HG03521 (cell line): ENCODE measurements around the gene CCNG2.

Experiments
- ATAC-seq: cut with Tn5 transposase; IDR thresholded peaks from one replicate; pipeline ENCODE4 v1.9.1; 2021; ENCODE audit warnings: mild to moderate bottlenecking, moderate library complexity; ENCODE audit not compliant: unreplicated experiment

The CCNG2 gene

DNA sequence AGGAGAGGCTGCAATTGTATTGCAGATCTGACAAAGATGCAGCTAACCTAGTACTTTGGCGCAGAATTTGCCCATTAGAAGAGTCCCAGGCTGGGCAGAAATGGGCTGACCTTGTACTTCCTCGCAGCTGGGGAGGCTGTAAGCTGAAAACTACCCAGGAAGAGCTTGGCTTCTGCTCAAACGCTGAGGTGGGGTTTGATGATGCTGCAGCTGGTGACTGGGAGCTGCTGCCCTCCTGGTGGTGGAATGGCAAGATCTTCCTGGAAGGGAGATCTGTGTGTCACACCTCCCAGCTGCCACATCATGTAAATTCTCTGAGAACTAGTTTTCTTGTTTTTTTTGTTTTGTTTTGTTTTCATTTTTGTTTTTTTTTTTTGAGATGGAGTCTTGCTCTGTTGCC, 17.4 kb downstream of the CCNG2 start:
- ATAC-seq = no peak

DNA sequence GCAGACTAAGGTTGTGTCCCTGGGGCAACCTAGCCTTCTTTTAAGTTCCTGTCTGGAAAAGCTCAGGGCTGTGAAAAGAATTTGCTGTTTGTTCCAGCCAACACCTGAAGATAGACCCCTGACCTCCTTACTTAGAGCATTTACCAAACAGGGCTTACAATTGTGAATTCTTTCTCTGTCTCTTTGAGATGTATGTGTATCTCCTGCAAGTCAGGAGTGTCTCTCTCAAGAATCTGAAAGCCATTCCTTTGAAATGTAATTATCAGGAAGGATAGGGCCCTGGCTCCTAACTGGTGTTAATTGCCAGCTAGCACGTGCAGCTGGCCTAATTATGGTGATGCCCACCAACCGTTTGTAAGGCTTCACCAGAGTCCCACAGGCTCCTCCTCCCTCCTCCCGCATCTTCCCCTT, 18.2 kb downstream of the CCNG2 start:
- no peak for ATAC-seq

GRCh38 chr4:77176640-77177039, 19.6 kb downstream of the CCNG2 start:
- ATAC-seq = no peak

GRCh38 chr4:77177199-77177598, 20.2 kb downstream of the CCNG2 start:
- no peak for ATAC-seq

GRCh38 chr4:77178560-77178959, 21.6 kb downstream of the CCNG2 start:
- ATAC-seq = no peak

DNA sequence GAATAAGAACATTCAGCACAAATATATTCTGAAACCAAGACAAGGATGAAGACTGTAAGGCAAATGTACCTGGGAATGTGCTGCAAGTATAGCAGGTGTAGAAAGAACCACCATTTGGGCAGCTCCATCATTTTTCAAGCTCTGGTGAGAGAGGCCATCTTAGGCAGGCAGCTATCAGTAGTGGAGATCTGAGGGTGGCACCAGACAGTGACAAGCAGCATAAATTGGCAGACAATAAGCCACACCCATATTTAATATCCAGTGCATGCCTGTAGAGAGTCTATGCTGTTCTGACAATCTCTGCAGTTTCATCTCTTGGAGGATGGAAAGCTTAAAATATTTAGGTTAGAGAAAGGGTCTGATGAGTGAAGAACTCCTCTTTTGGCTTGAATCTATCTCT, 22.5 kb downstream of the CCNG2 start:
- no peak for ATAC-seq

- ATAC-seq = no peak
Observed at GRCh38 chr4:77181720-77182119, 24.7 kb downstream of the CCNG2 start.

DNA sequence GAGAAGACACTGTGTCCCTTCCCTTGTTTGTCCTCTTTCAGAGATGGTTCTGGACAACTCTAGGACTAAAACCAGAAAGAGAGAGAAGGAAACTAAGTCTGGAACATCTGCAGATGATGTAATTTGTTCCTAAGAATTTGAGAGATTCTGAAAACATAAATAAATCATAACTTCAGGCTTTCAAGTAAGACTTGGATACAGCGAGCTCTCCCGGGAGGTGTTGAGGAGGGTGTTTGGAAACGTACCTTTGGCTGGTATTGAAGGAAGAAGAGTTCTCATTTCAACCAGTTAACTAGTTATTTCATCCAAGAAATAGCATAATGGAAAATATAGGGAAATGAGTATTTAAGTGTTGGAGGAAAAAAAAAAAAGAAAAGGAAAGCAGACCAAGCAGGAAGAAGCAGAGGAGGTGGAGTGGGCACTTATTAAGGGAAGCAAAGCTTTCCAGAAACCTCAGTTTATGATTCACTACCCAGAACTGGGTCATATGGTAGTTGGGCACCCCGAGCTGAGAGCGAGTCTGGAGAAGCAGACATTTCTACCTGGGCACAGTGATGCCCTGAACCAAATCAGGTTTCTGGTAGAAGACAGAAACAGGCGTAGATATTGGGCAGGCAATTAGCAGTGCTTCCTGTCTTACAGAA, 26.9 kb downstream of the CCNG2 start:
- no peak for ATAC-seq

DNA sequence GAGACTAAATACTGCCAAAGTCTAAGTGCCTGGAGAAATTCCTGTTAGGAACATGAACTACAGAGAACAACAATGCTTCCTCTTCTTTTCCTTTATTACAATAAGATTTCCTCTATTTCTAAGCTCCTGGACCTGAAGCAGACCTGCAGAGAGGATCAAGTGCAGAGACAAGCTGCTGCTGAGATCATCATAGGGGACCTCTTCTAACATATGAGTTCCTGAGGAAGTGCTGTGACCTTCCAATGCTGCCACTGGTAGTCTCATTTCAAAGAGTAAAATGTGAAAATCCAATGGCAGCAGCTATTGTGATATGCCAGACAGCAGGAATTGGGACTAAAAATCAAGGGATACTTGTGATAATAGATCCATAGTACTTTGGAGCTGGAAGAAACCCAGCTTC, 28.0 kb downstream of the CCNG2 start:
- ATAC-seq = no peak

DNA sequence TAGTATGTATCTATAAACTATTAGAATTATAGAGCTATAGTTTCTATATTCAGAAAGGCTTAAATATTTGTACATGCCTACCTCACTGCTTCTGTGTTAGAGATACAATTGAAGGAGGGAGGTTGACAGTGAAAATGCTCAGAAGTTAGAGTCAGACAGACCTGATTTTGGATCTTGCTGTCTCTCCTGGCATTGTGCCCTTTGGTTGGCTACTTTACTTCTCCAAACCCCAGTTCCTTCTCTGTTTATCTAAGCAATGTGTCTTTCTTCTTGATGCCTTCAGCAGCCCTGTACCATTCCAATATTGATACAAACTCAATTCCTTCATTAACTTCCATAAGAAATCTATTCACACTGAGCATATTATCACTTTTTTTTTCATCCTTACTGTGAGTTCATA, 28.7 kb downstream of the CCNG2 start:
- ATAC-seq = no peak

DNA sequence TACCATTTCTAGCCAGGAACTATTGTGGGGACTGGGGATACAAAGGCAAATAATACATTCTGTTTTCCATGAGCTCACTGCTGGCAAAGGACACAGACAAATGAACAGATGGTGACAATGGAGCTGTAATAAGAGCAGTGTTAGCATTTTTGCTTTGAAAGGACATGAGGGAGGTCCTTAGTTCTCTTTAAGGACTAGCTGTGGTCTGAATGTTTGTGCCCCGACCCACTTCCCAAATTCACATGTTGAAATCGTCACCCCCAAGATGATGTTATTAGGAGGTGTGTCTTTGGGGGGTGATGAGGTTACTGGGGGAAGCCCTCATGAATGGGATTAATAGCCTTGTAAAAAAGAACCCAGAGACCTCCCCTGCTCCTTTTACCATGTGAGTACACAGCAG, 30.3 kb downstream of the CCNG2 start:
- ATAC-seq = no peak

- no peak for ATAC-seq
Observed at GRCh38 chr4:77188498-77189220, 31.7 kb downstream of the CCNG2 start.

- ATAC-seq = no peak
Observed at GRCh38 chr4:77189412-77189811, 32.4 kb downstream of the CCNG2 start.

GRCh38 chr4:77190053-77190452, 33.0 kb downstream of the CCNG2 start:
- ATAC-seq = no peak

GRCh38 chr4:77193046-77193445, 36.0 kb downstream of the CCNG2 start:
- no peak for ATAC-seq

- peak; percentile 94 for ATAC-seq
Observed at GRCh38 chr4:77193511-77194102, 36.6 kb downstream of the CCNG2 start.

DNA sequence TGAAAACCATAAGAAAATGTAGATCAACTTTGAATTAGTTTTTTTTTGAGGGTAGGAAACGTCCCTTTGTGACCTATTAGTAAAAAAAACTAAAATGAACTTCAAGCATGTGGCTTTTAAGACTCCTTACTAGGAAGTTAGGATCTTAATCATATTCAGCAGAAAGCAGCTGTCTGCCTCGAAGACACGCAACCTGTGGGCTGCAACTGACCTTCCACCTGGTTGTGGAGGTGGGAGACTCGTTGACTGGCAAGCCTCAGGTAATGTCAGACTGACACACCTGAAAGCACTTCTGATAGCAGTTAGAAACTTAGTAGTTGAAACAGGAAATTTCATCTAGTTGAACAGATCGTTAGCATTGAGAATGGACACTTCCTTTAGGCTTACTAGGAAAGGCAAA, 37.4 kb downstream of the CCNG2 start:
- no peak for ATAC-seq

- ATAC-seq = no peak
Observed at GRCh38 chr4:77194989-77195388, 38.0 kb downstream of the CCNG2 start.

- ATAC-seq = no peak
Observed at GRCh38 chr4:77196866-77197265, 39.9 kb downstream of the CCNG2 start.

DNA sequence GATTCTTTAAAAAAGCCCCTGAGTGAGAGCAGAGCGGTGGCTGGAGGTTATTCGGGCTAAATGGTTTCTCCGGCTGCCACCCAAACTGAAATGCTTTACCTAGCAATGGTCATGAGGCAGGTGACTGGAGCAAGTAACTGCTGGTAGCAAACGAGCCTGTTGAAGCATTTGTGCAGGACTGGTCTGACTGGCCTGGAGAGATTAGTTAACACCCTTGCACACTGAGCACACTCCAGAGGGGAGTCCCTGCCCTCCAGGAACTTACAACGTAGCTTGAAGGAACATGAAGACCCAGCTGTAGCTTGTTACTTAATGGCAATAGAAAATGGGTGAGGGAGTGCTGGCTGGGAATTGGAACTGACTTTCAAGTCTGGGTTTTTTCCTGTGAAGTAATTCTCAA, 40.4 kb downstream of the CCNG2 start:
- ATAC-seq = no peak

GRCh38 chr4:77197831-77198230, 40.8 kb downstream of the CCNG2 start:
- ATAC-seq = no peak

GRCh38 chr4:77199276-77199675, 42.3 kb downstream of the CCNG2 start:
- ATAC-seq = no peak
